Stimulated activated CD4-positive, alpha-beta T cell treated with anti-CD3 and anti-CD28 coated beads, Interleukin-1b, Interleukin-23, amount 100 ng/mL, for 48 hours (primary cell): ENCODE measurements around the gene PRR35.
A peak's percentile ranks its signal among the peaks of the same experiment; 100 is the strongest.

Experiments
- DNase-seq: peaks from one replicate; pipeline ENCODE4 v3.0.0-alpha.2; 2020

PRR35 gene

GRCh38 chr16:560204-560700 lies at the start of gene PRR35:
PRR35 (plus strand) TSS chr16:560394; CDS start chr16:563295, 2,901 bp downstream.
- DNase-seq = no peak

GRCh38 chr16:512802-513201 lies 47.4 kb upstream of the PRR35 start:
- DNase-seq = no peak

- DNase-seq = no peak
Observed at GRCh38 chr16:513950-514349, 46.2 kb upstream of the PRR35 start.

GRCh38 chr16:515175-515938 lies 44.8 kb upstream of the PRR35 start:
- DNase-seq = no peak

GRCh38 chr16:515939-516226 lies 44.3 kb upstream of the PRR35 start:
- DNase-seq = no peak

- no peak for DNase-seq
Observed at GRCh38 chr16:516301-516700, 43.9 kb upstream of the PRR35 start.

GRCh38 chr16:518858-519257 lies 41.3 kb upstream of the PRR35 start:
- DNase-seq = no peak

GRCh38 chr16:519425-519824 lies 40.8 kb upstream of the PRR35 start:
- DNase-seq = no peak

GRCh38 chr16:519841-520687 lies 40.1 kb upstream of the PRR35 start:
- DNase-seq = no peak

- no peak for DNase-seq
Observed at GRCh38 chr16:520847-521246, 39.3 kb upstream of the PRR35 start.

- DNase-seq = no peak
Observed at GRCh38 chr16:521381-522210, 38.6 kb upstream of the PRR35 start.

- no peak for DNase-seq
Observed at GRCh38 chr16:522320-523096, 37.7 kb upstream of the PRR35 start.

- no peak for DNase-seq
Observed at GRCh38 chr16:523097-523741, 37.0 kb upstream of the PRR35 start.

- no peak for DNase-seq
Observed at GRCh38 chr16:524274-525040, 35.7 kb upstream of the PRR35 start.

GRCh38 chr16:525123-525519 lies 35.1 kb upstream of the PRR35 start:
- peak; percentile 39 for DNase-seq

GRCh38 chr16:525520-526180 lies 34.5 kb upstream of the PRR35 start:
- peak; percentile 90 for DNase-seq

- peak; percentile 35 for DNase-seq
Observed at GRCh38 chr16:526181-527014, 33.8 kb upstream of the PRR35 start.

- DNase-seq = peak; percentile 86
Observed at GRCh38 chr16:527015-527903, 32.9 kb upstream of the PRR35 start, which contains the start of gene CAPN15. CAPN15 (plus strand) TSS chr16:527712; CDS start chr16:546839, 19,127 bp downstream.
